ENCODE data around the gene CALHM5.

CALHM5 gene

GRCh38 chr6:116483616-116484015, 27.8 kb upstream of the CALHM5 start:
- Histone ChIP-seq H3K27ac (ENCODE audit: low read length) (no peak overlapping the region), H3K4me3 (ENCODE audit: low read length) (no peak overlapping the region), H3K4me2 (ENCODE audit: low read depth, low read length) (no peak overlapping the region), H3K9ac (ENCODE audit: low read length) (no peak overlapping the region), H3F3A (ENCODE audit: insufficient read depth, low read length) (no peaks in the 10 kb centered on the region), H4K20me1 (ENCODE audit: insufficient read depth, low read length) (no peaks in the 10 kb centered on the region), H3K79me2 (ENCODE audit: low read length) (no peaks in the 10 kb centered on the region), H3K9me2 (replicated peaks; ENCODE audit: insufficient read depth, low read length) (no peaks in the 10 kb centered on the region), H3K27me3 (replicated peaks; ENCODE audit: insufficient read depth, low read length) (no peaks in the 10 kb centered on the region), H2AFZ (ENCODE audit: low read length) (no peak overlapping the region), H3K9me3 (replicated peaks; ENCODE audit: insufficient read depth, low read length) (no peaks in the 10 kb centered on the region), H3K4me1 (ENCODE audit: low read length) (peaks cover 20% of the 10 kb centered on the region), H3K36me3 (replicated peaks; ENCODE audit: insufficient read depth, low read length) (no peaks in the 10 kb centered on the region)
- no peak for DNase-seq
- TF ChIP-seq EZH2phosphoT487 (IDR thresholded peaks at IDR 0.05; ENCODE audit: low read length) (no peak), CTCF (IDR thresholded peaks at IDR 0.05; ENCODE audit: low read length) (no peak), EZH2 (optimal IDR thresholded peaks at IDR 0.05; ENCODE audit: low read depth, low read length) (no peak)

GRCh38 chr6:116485559-116486184, 25.8 kb upstream of the CALHM5 start:
- Histone ChIP-seq H2AFZ (ENCODE audit: low read length) (no peak overlapping the region), H3K27ac (ENCODE audit: low read length) (no peak overlapping the region), H3K9me2 (replicated peaks; ENCODE audit: insufficient read depth, low read length) (no peaks in the 10 kb centered on the region), H3F3A (ENCODE audit: insufficient read depth, low read length) (no peaks in the 10 kb centered on the region), H3K27me3 (replicated peaks; ENCODE audit: insufficient read depth, low read length) (no peaks in the 10 kb centered on the region), H4K20me1 (ENCODE audit: insufficient read depth, low read length) (no peaks in the 10 kb centered on the region), H3K9ac (ENCODE audit: low read length) (no peak overlapping the region), H3K36me3 (replicated peaks; ENCODE audit: insufficient read depth, low read length) (no peaks in the 10 kb centered on the region), H3K79me2 (ENCODE audit: low read length) (no peaks in the 10 kb centered on the region), H3K4me2 (ENCODE audit: low read depth, low read length) (no peak overlapping the region), H3K4me3 (ENCODE audit: low read length) (no peak overlapping the region), H3K4me1 (ENCODE audit: low read length) (peaks cover 20% of the 10 kb centered on the region), H3K9me3 (replicated peaks; ENCODE audit: insufficient read depth, low read length) (no peaks in the 10 kb centered on the region)
- TF ChIP-seq EZH2 (optimal IDR thresholded peaks at IDR 0.05; ENCODE audit: low read depth, low read length): no peak
- no peak for TF ChIP-seq CTCF (IDR thresholded peaks at IDR 0.05; ENCODE audit: low read length)
- no peak for TF ChIP-seq EZH2phosphoT487 (IDR thresholded peaks at IDR 0.05; ENCODE audit: low read length)
- no peak for DNase-seq

- no peak for DNase-seq
- Histone ChIP-seq H3K4me1 (ENCODE audit: low read length) (no peaks in the 10 kb centered on the region), H3K4me3 (ENCODE audit: low read length) (no peak overlapping the region), H3F3A (ENCODE audit: insufficient read depth, low read length) (no peaks in the 10 kb centered on the region), H3K79me2 (ENCODE audit: low read length) (no peaks in the 10 kb centered on the region), H3K4me2 (ENCODE audit: low read depth, low read length) (no peak overlapping the region), H3K27me3 (replicated peaks; ENCODE audit: insufficient read depth, low read length) (no peaks in the 10 kb centered on the region), H3K9me2 (replicated peaks; ENCODE audit: insufficient read depth, low read length) (no peaks in the 10 kb centered on the region), H3K27ac (ENCODE audit: low read length) (no peak overlapping the region), H4K20me1 (ENCODE audit: insufficient read depth, low read length) (no peaks in the 10 kb centered on the region), H3K36me3 (replicated peaks; ENCODE audit: insufficient read depth, low read length) (no peaks in the 10 kb centered on the region), H3K9me3 (replicated peaks; ENCODE audit: insufficient read depth, low read length) (no peaks in the 10 kb centered on the region), H2AFZ (ENCODE audit: low read length) (no peak overlapping the region), H3K9ac (ENCODE audit: low read length) (no peak overlapping the region)
- TF ChIP-seq EZH2phosphoT487 (IDR thresholded peaks at IDR 0.05; ENCODE audit: low read length) (no peak), CTCF (IDR thresholded peaks at IDR 0.05; ENCODE audit: low read length) (no peak), EZH2 (optimal IDR thresholded peaks at IDR 0.05; ENCODE audit: low read depth, low read length) (no peak)
Observed at GRCh38 chr6:116491610-116492330, 19.7 kb upstream of the CALHM5 start.
